ENCODE measurements around the gene DNAJC22.
"Not testable (repeated sequence)": the region's sequence is repeated elsewhere in the genome, so short reads cannot be mapped to it uniquely, and the experiment has no call there.

Gene DNAJC22

GRCh38 chr12:49331380-49332222 lies 15.1 kb upstream of the DNAJC22 start:
- DNase-seq (ENCODE audit: low read depth): peak; percentile 51

DNA sequence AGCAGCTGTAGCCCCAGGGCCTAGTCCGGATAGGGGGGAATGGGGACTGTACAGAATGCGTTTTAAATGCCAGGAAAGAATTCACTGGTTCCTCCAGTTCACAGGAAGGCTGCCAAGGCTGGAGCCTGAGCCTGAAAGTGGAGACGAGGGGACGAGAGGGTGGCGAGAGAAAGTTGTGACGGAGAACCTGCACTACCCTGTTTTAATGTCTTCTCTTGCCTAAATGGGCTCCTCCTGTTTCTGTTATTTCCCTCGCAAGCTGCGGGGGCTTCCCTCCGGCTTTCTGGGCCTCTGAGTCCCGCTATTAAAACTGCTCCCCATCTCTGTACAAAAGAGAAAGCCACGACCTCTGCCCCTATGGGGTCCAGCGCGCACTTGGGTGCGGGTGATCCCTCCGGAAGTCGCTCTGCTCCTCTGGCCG lies 14.2 kb upstream of the DNAJC22 start:
- no peak for DNase-seq (ENCODE audit: low read depth)

GRCh38 chr12:49332891-49333371 lies 13.8 kb upstream of the DNAJC22 start:
- no peak for DNase-seq (ENCODE audit: low read depth)

GRCh38 chr12:49333778-49334177 lies 12.9 kb upstream of the DNAJC22 start:
- not testable (repeated sequence) for DNase-seq (ENCODE audit: low read depth)

DNA sequence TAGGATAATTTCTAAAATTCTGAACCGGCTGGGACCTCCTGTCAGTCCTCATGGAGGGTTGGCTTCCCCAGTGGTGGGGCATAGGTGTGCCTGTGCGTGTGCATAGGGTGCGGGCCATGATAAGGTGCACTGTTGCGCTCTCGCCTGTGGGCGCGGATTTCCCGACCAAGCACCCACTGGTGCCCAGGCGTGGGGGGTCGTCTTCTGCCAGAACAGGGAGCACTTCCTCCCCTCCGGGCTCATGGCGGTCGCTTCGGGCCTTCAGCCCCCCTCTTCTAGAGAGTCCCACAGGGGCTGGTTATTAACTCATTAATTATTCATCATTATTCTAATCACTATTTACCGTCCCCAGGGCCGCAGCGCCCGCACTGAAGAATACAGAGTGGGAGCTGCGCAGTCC lies 12.5 kb upstream of the DNAJC22 start:
- DNase-seq (ENCODE audit: low read depth): no peak

- no peak for DNase-seq (ENCODE audit: low read depth)
These were observed 12.0 kb upstream of the DNAJC22 start for GRCh38 chr12:49334681-49335080.

- no peak for DNase-seq (ENCODE audit: low read depth)
These were observed 11.4 kb upstream of the DNAJC22 start for GRCh38 chr12:49335118-49335954.

GRCh38 chr12:49335955-49336644 lies 10.6 kb upstream of the DNAJC22 start:
- DNase-seq (ENCODE audit: low read depth): no peak

GRCh38 chr12:49336645-49337584 lies 9.8 kb upstream of the DNAJC22 start, which contains the start of gene C1QL4:
Gene C1QL4, minus strand, starts transcription at chr12:49337188. Its CDS starts 711 bp downstream, at chr12:49336477.
- DNase-seq (ENCODE audit: low read depth): peak; percentile 41

DNA sequence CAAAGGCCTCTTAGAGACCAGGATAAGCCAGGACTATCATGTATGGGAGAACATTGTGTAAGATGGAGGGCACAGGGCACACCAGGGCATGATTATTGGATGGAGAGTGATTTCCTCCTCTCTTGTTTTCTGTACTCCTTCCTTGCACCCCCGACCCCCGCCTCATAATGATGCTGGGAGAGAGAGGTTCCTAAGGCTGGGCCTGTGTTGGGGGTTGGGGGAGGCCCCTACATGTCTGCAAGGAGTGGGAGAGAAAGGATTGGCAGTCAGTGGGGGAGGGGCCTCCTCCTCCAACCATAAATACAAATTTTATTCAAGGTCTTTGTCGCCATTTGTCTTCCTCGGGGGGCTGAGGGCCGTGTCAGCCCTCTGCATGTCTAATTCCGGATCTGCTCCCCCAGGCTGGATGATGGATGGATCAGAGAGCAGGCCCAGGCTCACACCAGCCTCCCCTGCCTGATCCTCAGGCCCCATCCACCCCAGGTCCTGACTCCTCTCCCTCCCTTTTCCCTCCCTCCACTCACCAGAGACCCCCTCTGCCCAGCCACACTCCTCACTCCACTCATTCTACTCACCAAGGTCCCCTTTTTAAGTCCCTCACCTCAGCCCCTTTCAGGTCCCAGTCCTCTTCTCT lies 7.7 kb upstream of the DNAJC22 start:
- DNase-seq (ENCODE audit: low read depth): no peak

- no peak for DNase-seq (ENCODE audit: low read depth)
These were observed 7.2 kb upstream of the DNAJC22 start for GRCh38 chr12:49339464-49339861.

DNA sequence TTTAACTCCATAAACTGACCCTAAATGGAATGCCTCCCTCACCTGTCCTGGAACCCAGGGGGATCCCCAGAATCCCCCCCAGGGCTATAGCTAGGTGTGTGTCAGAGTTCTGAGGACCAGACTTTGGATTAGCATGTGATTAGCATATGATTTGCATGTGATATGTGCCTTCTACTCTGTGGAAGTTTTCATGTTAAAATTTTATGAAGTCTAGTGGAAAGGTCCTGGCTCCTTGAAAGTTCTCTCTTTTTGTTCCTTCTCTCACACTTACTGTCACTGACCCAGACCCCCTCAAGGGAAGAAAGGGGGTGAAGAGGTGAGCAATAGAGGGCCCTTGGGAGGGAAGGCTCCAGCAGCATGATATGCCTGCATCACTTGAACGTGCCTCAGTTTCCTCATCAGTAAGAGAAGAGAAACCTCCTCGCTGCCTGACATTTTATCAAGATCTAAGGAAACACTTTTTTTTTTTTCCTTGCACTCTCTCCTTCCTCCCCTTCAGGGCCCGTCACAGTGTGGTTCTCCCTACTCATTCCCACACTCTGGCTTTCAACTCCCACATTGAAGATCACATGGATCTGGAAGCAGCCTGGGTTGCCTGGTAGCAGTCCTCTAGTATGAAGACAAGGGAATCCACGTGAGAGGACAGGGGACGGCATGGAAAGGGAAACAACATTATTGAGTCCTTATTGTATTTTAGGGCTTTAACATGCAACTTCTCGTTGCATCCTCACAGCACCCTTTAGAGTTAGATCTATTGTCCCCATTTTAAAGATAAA lies 6.4 kb upstream of the DNAJC22 start:
- no peak for DNase-seq (ENCODE audit: low read depth)

DNA sequence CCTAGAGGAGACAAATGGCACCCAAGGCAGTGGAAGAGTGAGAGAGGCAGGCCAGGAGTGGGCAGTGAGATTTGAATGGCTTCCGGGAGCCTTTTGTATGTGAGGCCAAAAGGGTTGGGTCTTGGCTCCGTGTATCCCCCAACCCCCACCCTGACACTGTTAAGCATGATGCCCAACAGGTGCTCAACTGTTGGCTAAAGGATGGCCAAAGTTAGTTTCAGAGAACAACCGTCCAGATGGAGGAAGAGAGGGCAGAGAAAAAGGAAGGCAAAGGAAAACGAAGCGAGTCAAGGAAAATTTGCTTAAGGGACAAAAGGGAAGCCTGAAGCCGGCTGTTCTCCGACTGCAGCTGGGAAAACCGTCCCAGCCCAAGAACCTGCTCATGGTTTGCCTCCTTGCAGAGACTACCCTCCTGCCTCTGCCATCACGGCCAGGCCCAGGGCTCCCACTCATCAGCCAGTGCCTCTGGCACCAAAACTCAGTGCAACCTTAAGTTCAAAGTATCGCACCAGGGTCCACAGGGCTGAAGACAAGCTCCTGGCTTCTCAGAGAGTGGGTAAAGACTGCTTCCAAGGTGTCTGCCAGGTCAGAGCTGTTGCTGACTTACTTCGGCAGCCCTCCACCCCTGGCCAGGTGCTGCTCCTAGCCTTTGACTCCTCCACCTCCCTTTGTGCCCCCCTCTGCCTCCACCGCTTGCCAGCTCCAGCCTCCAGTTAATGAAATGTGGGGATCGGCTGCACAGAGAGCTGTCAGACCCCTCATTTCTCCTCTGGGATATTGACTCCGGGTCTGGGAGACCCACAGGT lies 5.5 kb upstream of the DNAJC22 start:
- DNase-seq (ENCODE audit: low read depth): no peak

DNA sequence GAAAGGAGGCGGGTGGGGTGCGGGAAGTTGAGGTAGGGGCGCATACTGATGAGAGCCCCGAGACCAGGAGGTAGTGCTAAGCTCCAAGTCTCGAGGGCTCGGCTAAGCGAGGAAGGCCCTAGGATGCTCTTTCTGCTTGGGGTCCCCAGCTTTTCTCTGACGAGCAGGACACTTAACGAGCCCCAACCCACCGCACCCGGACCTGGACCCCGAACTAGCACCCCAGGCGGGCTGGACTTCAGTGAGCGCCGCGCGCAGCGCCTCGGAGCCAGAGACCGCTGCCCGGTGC lies 5.0 kb upstream of the DNAJC22 start:
- no peak for DNase-seq (ENCODE audit: low read depth)

DNA sequence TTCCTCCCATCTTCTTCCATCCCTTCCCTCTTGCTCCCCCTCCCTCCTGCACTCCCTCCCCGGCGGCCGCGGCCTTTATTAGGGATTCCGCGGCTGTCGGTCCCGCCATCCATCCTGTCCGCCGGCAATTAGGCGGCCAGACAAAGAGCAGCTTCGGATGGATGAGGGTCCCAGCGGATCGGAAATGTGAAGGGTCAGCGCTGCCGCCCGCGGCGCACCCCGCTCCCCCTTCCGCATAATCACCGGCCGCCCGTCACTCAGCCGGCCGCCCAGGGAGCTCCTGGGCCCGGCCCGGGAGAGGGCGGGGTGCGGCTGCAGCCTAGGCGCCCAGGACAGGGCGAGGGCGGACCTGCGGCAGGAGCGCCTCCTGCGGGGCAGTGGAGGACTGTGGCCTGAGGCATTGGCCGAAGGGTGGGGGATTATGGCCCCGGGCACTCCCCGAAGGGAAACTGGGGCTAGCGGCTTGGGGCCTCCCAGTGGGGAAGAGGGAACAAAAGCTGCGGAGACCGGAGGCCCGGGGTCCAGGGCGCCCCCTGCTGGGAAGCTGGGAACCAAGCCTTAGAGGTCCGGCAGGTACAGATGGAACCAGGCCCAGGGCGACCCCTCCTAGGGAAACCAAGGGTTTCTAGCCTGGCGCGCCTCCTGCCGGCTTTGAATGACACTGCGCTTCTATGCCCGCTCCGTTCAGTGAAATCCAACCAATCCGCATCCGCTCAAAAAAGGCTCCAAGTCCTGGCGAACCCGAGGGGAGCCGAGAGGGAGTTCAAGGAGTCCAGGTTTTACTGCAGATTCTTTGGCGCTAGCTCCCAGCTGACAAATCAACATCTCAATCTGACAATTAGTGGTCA lies 4.4 kb upstream of the DNAJC22 start:
- peak; percentile 41 for DNase-seq (ENCODE audit: low read depth)

GRCh38 chr12:49342914-49343731 lies 3.6 kb upstream of the DNAJC22 start:
- no peak for DNase-seq (ENCODE audit: low read depth)

DNA sequence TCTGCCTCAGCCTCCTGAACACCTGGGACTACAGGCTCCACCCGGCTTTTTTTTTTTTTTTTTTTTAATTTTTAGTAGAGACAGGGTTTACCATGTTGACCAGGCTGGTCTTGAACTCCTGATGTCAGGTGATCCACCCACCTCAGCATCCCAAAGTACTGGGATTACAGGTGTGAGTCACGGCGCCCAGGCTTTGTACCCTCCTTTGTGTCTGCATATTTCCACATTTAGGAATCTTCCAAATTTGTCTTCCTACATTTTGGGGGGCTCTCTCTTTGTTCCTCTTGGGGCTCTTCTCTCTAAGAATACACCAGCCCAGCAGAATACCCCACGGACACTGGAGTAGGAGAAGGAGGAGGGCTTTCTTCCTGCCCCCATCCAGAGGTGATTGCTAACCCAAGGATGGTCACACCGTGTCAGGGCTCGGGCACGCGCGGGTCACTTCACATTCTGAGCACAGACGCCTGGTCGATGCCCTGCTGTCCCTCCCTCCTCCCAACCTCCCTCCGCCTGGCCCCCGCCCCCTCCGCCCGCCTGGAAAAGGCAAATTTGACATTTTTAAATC lies 2.1 kb upstream of the DNAJC22 start:
- DNase-seq (ENCODE audit: low read depth): no peak
